Colonic mucosa (tissue), 4 donors: ENCODE results near the gene MEIOC. TPM values are rescaled to one million over a fixed set of nuclear protein-coding genes. Genes with fewer than 3 reads are reported as not detected.
"Not testable (repeated sequence)": the region's sequence is repeated elsewhere in the genome, so short reads cannot be mapped to it uniquely, and the experiment has no call there.

Source experiments
- DNase-seq: peaks from one replicate; pipeline ENCODE4 v3.0.0-alpha.2; 2020
- H3K27ac ChIP-seq: fragments of 200-600 bp; one replicate; pipeline ENCODE4 v1.8.0; 2021
- H3K27me3 ChIP-seq: fragments of 200-600 bp; one replicate; pipeline ENCODE4 v1.8.0; 2021
- H3K36me3 ChIP-seq: fragments of 200-600 bp; one replicate; pipeline ENCODE4 v1.8.0; 2021
- H3K4me1 ChIP-seq: fragments of 200-600 bp; one replicate; pipeline ENCODE4 v1.8.0; 2021; ENCODE audit warnings: mild to moderate bottlenecking
- H3K4me3 ChIP-seq: fragments of 200-600 bp; one replicate; pipeline ENCODE4 v1.8.0; 2021
- H3K9ac ChIP-seq, 2 donors: one replicate each; pipeline ENCODE4 v1.7.0; 2013; ENCODE audit warnings: control low read depth in 2 of 2, low read depth in 2 of 2, low read length in 2 of 2
- H3K9me3 ChIP-seq: fragments of 200-600 bp; one replicate; pipeline ENCODE4 v1.8.0; 2021
- intact Hi-C: fragments of 100-400 bp; cut with DNase I; formaldehyde crosslinking; loops from one replicate; pipeline ENCODE4 v1.14.1; 2022
- total RNA-seq, 2 donors: library from RNA; stranded (reverse); fragmentation: NEBNext Ultra II Directional in 1 of 2; extraction: Animal tissue kit (Norgen Biotek cat#: 25700) in 1 of 2; gene quantifications; one replicate each; pipeline ENCODE4 v1.2.1, GENCODE V29; 2021
- TF ChIP-seq, protein P1 (sequence below): fragments of 200-600 bp; IDR thresholded peaks from one replicate; pipeline ENCODE4 v1.8.0; 2022; ENCODE audit warnings: antibody characterized with exemption, mild to moderate bottlenecking
- donor health status: healthy.
- donor health status: DM: no; HTN: no; CAD: no.
- donor health status: DM: no; HTN: no; CAD: no.

MEIOC gene
- total RNA-seq, 2 donors from 2014 or later: not detected

DNA sequence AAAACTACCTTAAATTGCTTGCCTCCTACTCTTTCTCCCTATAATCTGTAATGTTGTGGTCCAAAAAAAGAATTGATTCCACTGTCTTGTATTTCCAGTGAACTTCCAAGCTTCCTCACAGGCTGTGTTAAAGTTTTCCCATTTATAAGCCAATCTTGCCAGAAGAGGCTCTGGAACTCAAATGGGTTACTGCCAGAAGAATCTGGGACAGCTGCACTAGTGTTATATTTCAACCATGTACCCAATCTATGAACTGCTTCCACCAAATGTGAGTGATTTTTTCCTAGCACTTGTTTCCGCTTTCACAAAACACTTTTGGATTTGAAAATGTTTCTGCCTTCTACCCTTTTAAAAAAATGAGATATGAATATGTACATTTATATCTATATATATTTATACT is 31.5 kb downstream of the MEIOC start:
- Histone ChIP-seq H3K4me1 (no peaks in the 10 kb centered on the region), H3K36me3 (no peaks in the 10 kb centered on the region)
- intact Hi-C loops: no loop called here

DNA sequence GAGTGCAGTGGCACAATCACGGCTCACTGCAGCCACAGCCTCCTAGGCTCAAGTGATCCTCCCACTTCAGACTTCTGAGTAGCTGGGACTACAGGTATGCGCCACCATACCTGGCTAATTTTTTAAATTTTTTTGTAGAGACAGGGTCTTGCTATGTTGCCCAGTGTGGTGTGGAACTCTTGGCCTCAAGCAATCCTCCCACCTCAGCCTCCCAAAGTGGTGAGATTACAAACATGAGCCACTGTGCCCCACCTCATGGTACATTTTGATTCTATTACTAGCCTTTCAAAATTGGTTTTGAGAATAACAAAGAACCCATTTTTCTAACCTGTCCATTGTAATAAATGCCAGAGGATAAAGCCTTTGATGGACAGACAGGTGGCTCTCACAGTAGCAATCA is 31.9 kb downstream of the MEIOC start:
- H3K27ac ChIP-seq: no peak overlapping the region
- H3K4me1 ChIP-seq: no peaks in the 10 kb centered on the region

More for the DNA sequence above, 31.5 kb downstream of the MEIOC start:
- TF ChIP-seq, protein P1, sequence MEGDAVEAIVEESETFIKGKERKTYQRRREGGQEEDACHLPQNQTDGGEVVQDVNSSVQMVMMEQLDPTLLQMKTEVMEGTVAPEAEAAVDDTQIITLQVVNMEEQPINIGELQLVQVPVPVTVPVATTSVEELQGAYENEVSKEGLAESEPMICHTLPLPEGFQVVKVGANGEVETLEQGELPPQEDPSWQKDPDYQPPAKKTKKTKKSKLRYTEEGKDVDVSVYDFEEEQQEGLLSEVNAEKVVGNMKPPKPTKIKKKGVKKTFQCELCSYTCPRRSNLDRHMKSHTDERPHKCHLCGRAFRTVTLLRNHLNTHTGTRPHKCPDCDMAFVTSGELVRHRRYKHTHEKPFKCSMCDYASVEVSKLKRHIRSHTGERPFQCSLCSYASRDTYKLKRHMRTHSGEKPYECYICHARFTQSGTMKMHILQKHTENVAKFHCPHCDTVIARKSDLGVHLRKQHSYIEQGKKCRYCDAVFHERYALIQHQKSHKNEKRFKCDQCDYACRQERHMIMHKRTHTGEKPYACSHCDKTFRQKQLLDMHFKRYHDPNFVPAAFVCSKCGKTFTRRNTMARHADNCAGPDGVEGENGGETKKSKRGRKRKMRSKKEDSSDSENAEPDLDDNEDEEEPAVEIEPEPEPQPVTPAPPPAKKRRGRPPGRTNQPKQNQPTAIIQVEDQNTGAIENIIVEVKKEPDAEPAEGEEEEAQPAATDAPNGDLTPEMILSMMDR: no peak
- no peaks in the 10 kb centered on the region for H3K27me3 ChIP-seq
- H3K9me3 ChIP-seq: no peaks in the 10 kb centered on the region
- H3K9ac ChIP-seq: no peak overlapping the region
- DNase-seq: no peak
- H3K27ac ChIP-seq: no peak overlapping the region
- no peak overlapping the region for H3K4me3 ChIP-seq

DNA sequence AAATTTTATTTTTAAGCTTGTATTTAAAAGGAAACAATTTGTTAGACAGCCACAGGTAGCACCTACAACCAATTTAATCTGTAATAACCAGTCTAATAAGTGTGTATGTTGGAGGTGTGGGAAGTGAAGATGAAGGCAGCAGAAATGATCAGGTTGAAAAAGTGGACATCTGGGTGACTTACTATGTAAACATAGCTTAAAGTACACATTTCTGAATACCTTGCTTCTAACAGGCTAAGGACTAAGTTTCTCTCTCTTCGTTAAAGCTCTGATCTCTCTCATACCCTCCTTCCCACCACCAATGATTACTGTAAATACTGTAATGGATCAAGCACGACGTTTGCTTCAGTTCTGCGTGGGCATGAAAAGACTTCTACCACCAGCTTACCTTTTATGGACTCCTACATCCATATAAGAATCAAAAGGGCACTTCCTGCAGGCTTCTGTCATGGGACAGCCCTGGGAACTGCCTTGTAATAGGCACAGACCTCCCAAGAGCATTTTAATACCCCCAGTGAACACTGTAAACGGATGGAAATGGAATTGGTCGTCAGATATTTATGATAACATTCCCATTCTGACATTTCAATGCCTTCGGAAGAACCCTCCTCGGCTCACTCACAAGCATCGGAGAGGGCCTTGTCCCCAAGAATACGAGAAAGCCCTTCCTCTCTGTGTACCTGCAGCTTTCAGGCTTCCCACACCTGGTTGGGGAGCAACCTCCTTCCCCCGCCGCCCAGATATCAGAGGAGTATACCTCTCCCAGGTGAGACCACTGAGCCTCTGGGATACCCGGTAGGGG is 32.6 kb downstream of the MEIOC start:
- peak overlapping the region; percentile 68 for H3K27ac ChIP-seq
- DNase-seq: no peak
- intact Hi-C loops: no loop called here

More for the DNA sequence above, 31.9 kb downstream of the MEIOC start:
- no peaks in the 10 kb centered on the region for H3K27me3 ChIP-seq
- H3K9ac ChIP-seq: no peak overlapping the region
- no peak for DNase-seq
- no peaks in the 10 kb centered on the region for H3K9me3 ChIP-seq
- no peaks in the 10 kb centered on the region for H3K36me3 ChIP-seq
- intact Hi-C loops: no loop called here
- TF ChIP-seq, protein P1: no peak
- H3K4me3 ChIP-seq: no peak overlapping the region

DNA sequence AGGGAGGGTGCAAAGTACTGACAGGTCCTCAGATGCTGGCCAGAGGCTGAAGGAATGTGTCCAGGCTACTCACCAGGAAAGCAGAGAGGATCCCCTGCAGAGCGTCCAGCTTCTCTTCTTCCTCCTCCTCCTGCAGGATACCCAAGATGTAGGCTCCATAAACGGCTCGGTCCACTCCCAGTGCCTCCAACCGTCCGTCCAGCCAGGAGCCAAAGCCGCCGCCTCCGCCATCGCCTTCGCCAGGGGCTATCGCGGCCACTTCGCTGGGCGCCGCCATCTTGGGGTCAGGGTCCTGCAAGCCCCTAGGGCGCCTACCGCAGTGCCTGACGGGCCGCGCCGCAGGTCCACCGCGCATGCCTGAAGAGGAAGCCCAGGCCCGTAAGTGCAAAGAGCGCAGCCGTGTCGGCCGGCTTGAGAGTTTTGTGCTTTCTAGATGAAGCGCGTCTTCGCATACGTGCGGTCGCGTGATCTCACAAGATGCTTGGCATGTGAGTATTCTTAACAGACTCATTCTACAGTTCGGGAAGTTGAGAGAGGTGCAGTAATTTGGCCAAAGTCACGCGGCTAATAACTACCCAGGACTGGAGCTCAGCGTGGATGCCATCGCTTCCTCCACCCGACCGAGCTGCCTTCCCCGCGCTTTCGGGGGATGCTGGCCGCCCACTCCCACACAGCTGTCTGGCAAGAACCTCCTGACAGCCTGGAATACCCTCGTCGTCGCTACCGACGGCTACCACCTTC is 33.4 kb downstream of the MEIOC start, which contains the start of gene CCDC43:
Gene CCDC43, minus strand, starts transcription at position 300 of the 741 bp plus-strand sequence. Its CDS starts 23 bp downstream, at position 277.
- Histone ChIP-seq H3K27me3 (no peaks in the 10 kb centered on the region), H3K4me3 (peak within 1 kb of the TSS; percentile 84), H3K27ac (peak within 1 kb of the TSS; percentile 68), H3K36me3 (no peaks in the 10 kb centered on the region), H3K9me3 (no peaks in the 10 kb centered on the region), H3K4me1 (no peaks in the 10 kb centered on the region), H3K9ac (peak within 1 kb of the TSS; percentile 87 to 95)
- TF ChIP-seq, protein P1: no peak
- DNase-seq: peak; percentile 93
- intact Hi-C loops: no loop called here

More for the DNA sequence above, 32.6 kb downstream of the MEIOC start:
- no peaks in the 10 kb centered on the region for H3K36me3 ChIP-seq
- peak overlapping the region; percentile 87 to 95 for H3K9ac ChIP-seq
- H3K9me3 ChIP-seq: no peaks in the 10 kb centered on the region
- H3K4me3 ChIP-seq: peak overlapping the region; percentile 84
- H3K27me3 ChIP-seq: no peaks in the 10 kb centered on the region
- no peaks in the 10 kb centered on the region for H3K4me1 ChIP-seq
- TF ChIP-seq, protein P1: no peak

DNA sequence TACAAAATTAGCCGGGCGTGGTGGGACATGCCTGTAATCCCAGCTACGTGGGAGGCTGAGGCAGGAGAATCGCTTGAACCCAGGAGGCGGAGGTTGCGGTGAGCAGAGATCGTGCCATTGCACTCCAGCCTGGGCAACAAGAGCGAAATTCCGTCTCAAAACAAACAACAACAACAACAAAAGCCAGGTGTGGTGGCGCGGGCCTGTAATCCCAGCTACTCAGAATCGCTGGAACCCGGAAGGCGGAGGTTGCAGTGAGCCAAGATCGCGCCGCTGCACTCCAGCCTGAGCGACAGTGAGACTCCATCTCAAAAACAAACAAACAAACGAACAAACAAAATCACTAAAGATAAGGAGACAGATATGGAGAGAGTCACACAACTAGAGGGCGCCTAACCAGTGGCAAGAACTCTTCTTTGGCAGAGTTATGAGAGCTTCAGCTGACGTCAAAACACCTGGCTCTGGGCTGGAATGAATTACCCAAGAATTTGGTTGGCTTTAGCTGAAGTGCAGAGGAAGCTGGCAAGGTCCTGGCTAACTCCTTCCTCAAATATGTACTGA is 34.6 kb downstream of the MEIOC start:
- intact Hi-C loops, DNase-seq: not testable (repeated sequence)

More for the DNA sequence above, 34.6 kb downstream of the MEIOC start:
- not testable (repeated sequence) for H3K9ac ChIP-seq, H3K27ac ChIP-seq, H3K36me3 ChIP-seq, H3K9me3 ChIP-seq, H3K4me3 ChIP-seq, H3K27me3 ChIP-seq, H3K4me1 ChIP-seq
